Measurements from ENCODE around the gene CNGB1. TPM values are rescaled to one million over a fixed set of nuclear protein-coding genes. Genes with fewer than 3 reads are reported as not detected.
"Not testable (repeated sequence)": the region's sequence is repeated elsewhere in the genome, so short reads cannot be mapped to it uniquely, and the experiment has no call there.

CNGB1 gene
- not detected in 2 replicates for total RNA-seq (2014; rRNA removed; shearing (Covaris generic); ENCODE audit: low replicate concordance)

GRCh38 chr16:57970970-57971369 is at the start of gene CNGB1:
CNGB1 (minus strand) TSS chr16:57971128; CDS start chr16:57967286, 3,842 bp downstream.
- H3K4me3 ChIP-seq, result no peak within 1 kb of the TSS
- no peaks in the 10 kb centered on the region for H3K9me3 ChIP-seq
- DNase-seq, result no peak

GRCh38 chr16:58019866-58020538 is 49.1 kb upstream of the CNGB1 start:
- no peak overlapping the region for H3K4me3 ChIP-seq
- no peaks in the 10 kb centered on the region for H3K27me3 ChIP-seq
- H3K9me3 ChIP-seq, result no peaks in the 10 kb centered on the region
- peaks cover 11% of the 10 kb centered on the region for H3K36me3 ChIP-seq
- DNase-seq, result no peak

More at GRCh38 chr16:57970970-57971369, at the start of gene CNGB1:
- Histone ChIP-seq H3K27me3 (no peaks in the 10 kb centered on the region), H3K36me3 (no peaks in the 10 kb centered on the region)

GRCh38 chr16:58018803-58019202 is 47.9 kb upstream of the CNGB1 start:
- no peak for DNase-seq
- no peaks in the 10 kb centered on the region for H3K27me3 ChIP-seq
- no peak overlapping the region for H3K4me3 ChIP-seq
- no peaks in the 10 kb centered on the region for H3K9me3 ChIP-seq
- H3K36me3 ChIP-seq, result peaks cover 15% of the 10 kb centered on the region

GRCh38 chr16:58016840-58017446 is 46.0 kb upstream of the CNGB1 start:
- Histone ChIP-seq H3K4me3 (no peak overlapping the region), H3K27me3 (no peaks in the 10 kb centered on the region), H3K36me3 (peaks cover 24% of the 10 kb centered on the region), H3K9me3 (no peaks in the 10 kb centered on the region)
- DNase-seq, result no peak

GRCh38 chr16:58013201-58013956 is 42.5 kb upstream of the CNGB1 start:
- peaks cover 32% of the 10 kb centered on the region for H3K36me3 ChIP-seq
- H3K27me3 ChIP-seq, result no peaks in the 10 kb centered on the region
- H3K9me3 ChIP-seq, result no peaks in the 10 kb centered on the region
- no peak overlapping the region for H3K4me3 ChIP-seq
- no peak for DNase-seq

- no peak overlapping the region for H3K4me3 ChIP-seq
- DNase-seq, result no peak
- peaks cover 34% of the 10 kb centered on the region for H3K36me3 ChIP-seq
- H3K9me3 ChIP-seq, result peaks cover 2% of the 10 kb centered on the region; the same call in 1 of the 2 replicates
- no peaks in the 10 kb centered on the region for H3K27me3 ChIP-seq
Observed at GRCh38 chr16:58012481-58012880, 41.6 kb upstream of the CNGB1 start.

GRCh38 chr16:58011652-58012051 is 40.7 kb upstream of the CNGB1 start:
- DNase-seq, result no peak
- no peak overlapping the region for H3K4me3 ChIP-seq
- no peaks in the 10 kb centered on the region for H3K27me3 ChIP-seq
- H3K9me3 ChIP-seq, result peaks cover 3% of the 10 kb centered on the region; the same call in 1 of the 2 replicates
- H3K36me3 ChIP-seq, result peaks cover 42% of the 10 kb centered on the region

GRCh38 chr16:58010886-58011285 is 40.0 kb upstream of the CNGB1 start:
- Histone ChIP-seq H3K27me3 (no peaks in the 10 kb centered on the region), H3K4me3 (no peak overlapping the region), H3K36me3 (peaks cover 47% of the 10 kb centered on the region), H3K9me3 (peaks cover 5% of the 10 kb centered on the region; the same call in 1 of the 2 replicates)
- DNase-seq, result no peak

- no peak for DNase-seq
- Histone ChIP-seq H3K4me3 (no peak overlapping the region), H3K36me3 (peaks cover 48% of the 10 kb centered on the region), H3K27me3 (no peaks in the 10 kb centered on the region), H3K9me3 (peaks cover 5% of the 10 kb centered on the region; the same call in 1 of the 2 replicates)
Observed at GRCh38 chr16:58009856-58010416, 39.0 kb upstream of the CNGB1 start.

- H3K9me3 ChIP-seq, H3K4me3 ChIP-seq, H3K27me3 ChIP-seq: not testable (repeated sequence)
- peaks cover 40% of the 10 kb centered on the region for H3K36me3 ChIP-seq
- DNase-seq, result peak; percentile 96
Observed at GRCh38 chr16:58004736-58005135, 33.8 kb upstream of the CNGB1 start.

- Histone ChIP-seq H3K9me3 (peaks cover 3% of the 10 kb centered on the region; the same call in 1 of the 2 replicates), H3K27me3 (no peaks in the 10 kb centered on the region), H3K4me3 (no peak overlapping the region), H3K36me3 (peaks cover 45% of the 10 kb centered on the region)
- no peak for DNase-seq
Observed at GRCh38 chr16:58002936-58003335, 32.0 kb upstream of the CNGB1 start.

- Histone ChIP-seq H3K9me3 (peaks cover 3% of the 10 kb centered on the region; the same call in 1 of the 2 replicates), H3K27me3 (no peaks in the 10 kb centered on the region), H3K36me3 (peaks cover 47% of the 10 kb centered on the region), H3K4me3 (no peak overlapping the region)
- no peak for DNase-seq
Observed at GRCh38 chr16:58002416-58002800, 31.5 kb upstream of the CNGB1 start.

- peaks cover 47% of the 10 kb centered on the region for H3K36me3 ChIP-seq
- peaks cover 3% of the 10 kb centered on the region; the same call in 1 of the 2 replicates for H3K9me3 ChIP-seq
- peak overlapping the region; percentile 99 for H3K4me3 ChIP-seq
- no peak for DNase-seq
- no peaks in the 10 kb centered on the region for H3K27me3 ChIP-seq
Observed at GRCh38 chr16:58001781-58002415, 31.0 kb upstream of the CNGB1 start.

- Histone ChIP-seq H3K27me3 (no peaks in the 10 kb centered on the region), H3K4me3 (peak within 1 kb of the TSS; percentile 99), H3K9me3 (no peaks in the 10 kb centered on the region), H3K36me3 (peaks cover 49% of the 10 kb centered on the region)
- peak; percentile 94 for DNase-seq
Observed at GRCh38 chr16:58000706-58001676, 30.1 kb upstream of the CNGB1 start, which contains the start of gene USB1. USB1 (plus strand) TSS chr16:58001407; CDS start chr16:58001484, 77 bp downstream.

- DNase-seq, result peak; percentile 45
- Histone ChIP-seq H3K27me3 (no peaks in the 10 kb centered on the region), H3K36me3 (peaks cover 52% of the 10 kb centered on the region), H3K9me3 (no peaks in the 10 kb centered on the region), H3K4me3 (peak within 1 kb of the TSS; percentile 99)
Observed at GRCh38 chr16:57999971-58000705, 29.2 kb upstream of the CNGB1 start, which contains the start of gene ZNF319. ZNF319 (minus strand) TSS chr16:58000672; CDS start chr16:57998265, 2,407 bp downstream.
